ENCODE data around the gene GLRX5. TPM values are rescaled to one million over a fixed set of nuclear protein-coding genes. Genes with fewer than 3 reads are reported as not detected.

The GLRX5 gene
- total and polyA plus RNA-seq, 2 experiments from 2014 or later: 91.4 to 130 TPM

- H3K9me3 Mint-ChIP-seq: no peaks in the 10 kb centered on the region
- Histone ChIP-seq H3F3A (replicated peaks; ENCODE audit: low read depth) (no peaks in the 10 kb centered on the region; the same call in 1 of the 2 replicates), H3K9me2 (ENCODE audit: insufficient read depth) (no peaks in the 10 kb centered on the region), H2AFZ (no peak overlapping the region), H3K4me1 (ENCODE audit: insufficient read depth) (peaks cover 3% of the 10 kb centered on the region; the same call in 1 of the 2 replicates), H3K4me2 (no peak overlapping the region), H3K79me2 (replicated peaks; ENCODE audit: insufficient read depth) (no peaks in the 10 kb centered on the region), H4K20me1 (replicated peaks; ENCODE audit: insufficient read depth) (no peaks in the 10 kb centered on the region; the same call in 1 of the 2 replicates), H3K27me3 (ENCODE audit: insufficient read depth) (peaks cover 34% of the 10 kb centered on the region), H3K36me3 (ENCODE audit: insufficient read depth) (no peaks in the 10 kb centered on the region), H3K27ac (ENCODE audit: low read depth) (no peak overlapping the region), H3K4me3 (no peak overlapping the region)
- peaks cover 19% of the 10 kb centered on the region for H3K27me3 Mint-ChIP-seq (ENCODE audit: insufficient read depth, low read depth, poor library complexity)
- H3K36me3 Mint-ChIP-seq (ENCODE audit: low read depth): no peaks in the 10 kb centered on the region
- no peak for ATAC-seq
- H3K4me1 Mint-ChIP-seq: peaks cover 10% of the 10 kb centered on the region
- no peak for TF ChIP-seq NANOG (IDR thresholded peaks at IDR 0.05; ENCODE audit: borderline replicate concordance)
- TF ChIP-seq EZH2phosphoT487 (IDR thresholded peaks at IDR 0.05; ENCODE audit: unreplicated experiment): no peak
- no peak for DNase-seq (ENCODE audit: low spot score)
- H3K4me3 Mint-ChIP-seq: no peak overlapping the region
- no peak overlapping the region for H3K27ac Mint-ChIP-seq
These were observed 21.6 kb upstream of the GLRX5 start for GRCh38 chr14:95513291-95513690.

DNA sequence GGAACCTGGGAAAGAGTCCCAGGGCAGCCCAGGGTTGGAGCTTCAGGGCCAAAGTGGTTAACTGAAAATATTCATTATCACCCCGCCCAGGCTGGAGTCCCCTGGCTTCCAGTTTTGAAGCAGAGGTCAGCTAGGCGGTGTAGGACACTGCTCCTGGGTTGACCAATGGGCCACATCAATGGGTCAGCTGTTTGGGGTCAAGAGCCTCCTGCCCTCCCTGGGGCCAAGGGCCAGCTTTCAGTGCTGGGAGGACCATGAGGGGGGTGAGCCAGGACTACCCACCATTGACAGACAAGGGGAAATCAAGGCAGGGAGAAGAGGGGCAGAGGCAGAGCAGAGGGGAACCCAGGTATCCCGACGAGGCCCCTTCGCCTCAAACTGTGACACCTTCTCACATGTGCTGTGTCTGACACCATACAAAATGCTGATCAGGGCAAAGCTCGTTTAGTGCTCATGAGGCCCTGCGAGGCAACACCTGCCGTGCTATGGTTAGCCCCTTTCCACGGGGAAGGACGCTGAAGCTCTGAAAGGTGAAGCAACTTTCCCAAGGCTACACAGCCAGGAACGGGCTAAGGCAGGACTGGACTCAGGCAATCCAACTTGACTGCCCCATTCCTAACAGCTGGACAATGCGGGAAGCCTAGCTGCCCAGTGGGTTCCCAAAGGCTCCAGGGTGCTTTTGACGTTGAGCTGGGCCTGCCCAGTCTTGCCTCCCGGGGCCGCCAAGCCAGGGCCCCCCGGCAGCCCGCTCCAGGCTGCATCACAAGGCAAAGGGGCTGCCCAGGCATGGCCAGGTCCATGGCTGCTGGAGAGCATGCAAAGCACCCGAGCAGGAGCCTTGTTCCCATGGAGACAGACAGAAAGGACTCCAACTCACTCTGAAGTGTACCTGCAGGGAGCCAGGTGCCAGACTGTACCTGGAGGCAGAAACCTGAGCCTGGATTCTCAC lies 20.4 kb upstream of the GLRX5 start:
- Histone ChIP-seq H3K4me2 (no peak overlapping the region), H3K4me1 (ENCODE audit: insufficient read depth) (peaks cover 3% of the 10 kb centered on the region; the same call in 1 of the 2 replicates), H3K79me2 (replicated peaks; ENCODE audit: insufficient read depth) (no peaks in the 10 kb centered on the region), H3K4me3 (no peak overlapping the region), H4K20me1 (replicated peaks; ENCODE audit: insufficient read depth) (no peaks in the 10 kb centered on the region; the same call in 1 of the 2 replicates), H2AFZ (no peak overlapping the region), H3K27ac (ENCODE audit: low read depth) (no peak overlapping the region), H3F3A (replicated peaks; ENCODE audit: low read depth) (no peaks in the 10 kb centered on the region; the same call in 1 of the 2 replicates), H3K27me3 (ENCODE audit: insufficient read depth) (peaks cover 45% of the 10 kb centered on the region), H3K36me3 (ENCODE audit: insufficient read depth) (no peaks in the 10 kb centered on the region), H3K9me2 (ENCODE audit: insufficient read depth) (no peaks in the 10 kb centered on the region)
- Mint-ChIP-seq H3K27ac (no peak overlapping the region), H3K4me1 (peaks cover 10% of the 10 kb centered on the region), H3K36me3 (ENCODE audit: low read depth) (no peaks in the 10 kb centered on the region), H3K4me3 (peak overlapping the region; percentile 57; the same call in 2 of the 3 replicates), H3K9me3 (no peaks in the 10 kb centered on the region), H3K27me3 (ENCODE audit: insufficient read depth, low read depth, poor library complexity) (peaks cover 23% of the 10 kb centered on the region)
- ATAC-seq (peak; percentile 41), DNase-seq (ENCODE audit: low spot score) (peak; percentile 59)
- TF ChIP-seq ETS1 (IDR thresholded peaks at IDR 0.05) (no peak), ZNF331 (CRISPR knock-in tag; IDR thresholded peaks at IDR 0.05; ENCODE audit: low read depth) (no peak), CREB1 (CRISPR knock-in tag; IDR thresholded peaks at IDR 0.05; ENCODE audit: low read depth) (no peak), NANOG (IDR thresholded peaks at IDR 0.05; ENCODE audit: borderline replicate concordance) (no peak)
- TF ChIP-seq, protein P1, sequence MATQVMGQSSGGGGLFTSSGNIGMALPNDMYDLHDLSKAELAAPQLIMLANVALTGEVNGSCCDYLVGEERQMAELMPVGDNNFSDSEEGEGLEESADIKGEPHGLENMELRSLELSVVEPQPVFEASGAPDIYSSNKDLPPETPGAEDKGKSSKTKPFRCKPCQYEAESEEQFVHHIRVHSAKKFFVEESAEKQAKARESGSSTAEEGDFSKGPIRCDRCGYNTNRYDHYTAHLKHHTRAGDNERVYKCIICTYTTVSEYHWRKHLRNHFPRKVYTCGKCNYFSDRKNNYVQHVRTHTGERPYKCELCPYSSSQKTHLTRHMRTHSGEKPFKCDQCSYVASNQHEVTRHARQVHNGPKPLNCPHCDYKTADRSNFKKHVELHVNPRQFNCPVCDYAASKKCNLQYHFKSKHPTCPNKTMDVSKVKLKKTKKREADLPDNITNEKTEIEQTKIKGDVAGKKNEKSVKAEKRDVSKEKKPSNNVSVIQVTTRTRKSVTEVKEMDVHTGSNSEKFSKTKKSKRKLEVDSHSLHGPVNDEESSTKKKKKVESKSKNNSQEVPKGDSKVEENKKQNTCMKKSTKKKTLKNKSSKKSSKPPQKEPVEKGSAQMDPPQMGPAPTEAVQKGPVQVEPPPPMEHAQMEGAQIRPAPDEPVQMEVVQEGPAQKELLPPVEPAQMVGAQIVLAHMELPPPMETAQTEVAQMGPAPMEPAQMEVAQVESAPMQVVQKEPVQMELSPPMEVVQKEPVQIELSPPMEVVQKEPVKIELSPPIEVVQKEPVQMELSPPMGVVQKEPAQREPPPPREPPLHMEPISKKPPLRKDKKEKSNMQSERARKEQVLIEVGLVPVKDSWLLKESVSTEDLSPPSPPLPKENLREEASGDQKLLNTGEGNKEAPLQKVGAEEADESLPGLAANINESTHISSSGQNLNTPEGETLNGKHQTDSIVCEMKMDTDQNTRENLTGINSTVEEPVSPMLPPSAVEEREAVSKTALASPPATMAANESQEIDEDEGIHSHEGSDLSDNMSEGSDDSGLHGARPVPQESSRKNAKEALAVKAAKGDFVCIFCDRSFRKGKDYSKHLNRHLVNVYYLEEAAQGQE (IDR thresholded peaks at IDR 0.05; ENCODE audit: unreplicated experiment): no peak
- TF ChIP-seq, protein P2, sequence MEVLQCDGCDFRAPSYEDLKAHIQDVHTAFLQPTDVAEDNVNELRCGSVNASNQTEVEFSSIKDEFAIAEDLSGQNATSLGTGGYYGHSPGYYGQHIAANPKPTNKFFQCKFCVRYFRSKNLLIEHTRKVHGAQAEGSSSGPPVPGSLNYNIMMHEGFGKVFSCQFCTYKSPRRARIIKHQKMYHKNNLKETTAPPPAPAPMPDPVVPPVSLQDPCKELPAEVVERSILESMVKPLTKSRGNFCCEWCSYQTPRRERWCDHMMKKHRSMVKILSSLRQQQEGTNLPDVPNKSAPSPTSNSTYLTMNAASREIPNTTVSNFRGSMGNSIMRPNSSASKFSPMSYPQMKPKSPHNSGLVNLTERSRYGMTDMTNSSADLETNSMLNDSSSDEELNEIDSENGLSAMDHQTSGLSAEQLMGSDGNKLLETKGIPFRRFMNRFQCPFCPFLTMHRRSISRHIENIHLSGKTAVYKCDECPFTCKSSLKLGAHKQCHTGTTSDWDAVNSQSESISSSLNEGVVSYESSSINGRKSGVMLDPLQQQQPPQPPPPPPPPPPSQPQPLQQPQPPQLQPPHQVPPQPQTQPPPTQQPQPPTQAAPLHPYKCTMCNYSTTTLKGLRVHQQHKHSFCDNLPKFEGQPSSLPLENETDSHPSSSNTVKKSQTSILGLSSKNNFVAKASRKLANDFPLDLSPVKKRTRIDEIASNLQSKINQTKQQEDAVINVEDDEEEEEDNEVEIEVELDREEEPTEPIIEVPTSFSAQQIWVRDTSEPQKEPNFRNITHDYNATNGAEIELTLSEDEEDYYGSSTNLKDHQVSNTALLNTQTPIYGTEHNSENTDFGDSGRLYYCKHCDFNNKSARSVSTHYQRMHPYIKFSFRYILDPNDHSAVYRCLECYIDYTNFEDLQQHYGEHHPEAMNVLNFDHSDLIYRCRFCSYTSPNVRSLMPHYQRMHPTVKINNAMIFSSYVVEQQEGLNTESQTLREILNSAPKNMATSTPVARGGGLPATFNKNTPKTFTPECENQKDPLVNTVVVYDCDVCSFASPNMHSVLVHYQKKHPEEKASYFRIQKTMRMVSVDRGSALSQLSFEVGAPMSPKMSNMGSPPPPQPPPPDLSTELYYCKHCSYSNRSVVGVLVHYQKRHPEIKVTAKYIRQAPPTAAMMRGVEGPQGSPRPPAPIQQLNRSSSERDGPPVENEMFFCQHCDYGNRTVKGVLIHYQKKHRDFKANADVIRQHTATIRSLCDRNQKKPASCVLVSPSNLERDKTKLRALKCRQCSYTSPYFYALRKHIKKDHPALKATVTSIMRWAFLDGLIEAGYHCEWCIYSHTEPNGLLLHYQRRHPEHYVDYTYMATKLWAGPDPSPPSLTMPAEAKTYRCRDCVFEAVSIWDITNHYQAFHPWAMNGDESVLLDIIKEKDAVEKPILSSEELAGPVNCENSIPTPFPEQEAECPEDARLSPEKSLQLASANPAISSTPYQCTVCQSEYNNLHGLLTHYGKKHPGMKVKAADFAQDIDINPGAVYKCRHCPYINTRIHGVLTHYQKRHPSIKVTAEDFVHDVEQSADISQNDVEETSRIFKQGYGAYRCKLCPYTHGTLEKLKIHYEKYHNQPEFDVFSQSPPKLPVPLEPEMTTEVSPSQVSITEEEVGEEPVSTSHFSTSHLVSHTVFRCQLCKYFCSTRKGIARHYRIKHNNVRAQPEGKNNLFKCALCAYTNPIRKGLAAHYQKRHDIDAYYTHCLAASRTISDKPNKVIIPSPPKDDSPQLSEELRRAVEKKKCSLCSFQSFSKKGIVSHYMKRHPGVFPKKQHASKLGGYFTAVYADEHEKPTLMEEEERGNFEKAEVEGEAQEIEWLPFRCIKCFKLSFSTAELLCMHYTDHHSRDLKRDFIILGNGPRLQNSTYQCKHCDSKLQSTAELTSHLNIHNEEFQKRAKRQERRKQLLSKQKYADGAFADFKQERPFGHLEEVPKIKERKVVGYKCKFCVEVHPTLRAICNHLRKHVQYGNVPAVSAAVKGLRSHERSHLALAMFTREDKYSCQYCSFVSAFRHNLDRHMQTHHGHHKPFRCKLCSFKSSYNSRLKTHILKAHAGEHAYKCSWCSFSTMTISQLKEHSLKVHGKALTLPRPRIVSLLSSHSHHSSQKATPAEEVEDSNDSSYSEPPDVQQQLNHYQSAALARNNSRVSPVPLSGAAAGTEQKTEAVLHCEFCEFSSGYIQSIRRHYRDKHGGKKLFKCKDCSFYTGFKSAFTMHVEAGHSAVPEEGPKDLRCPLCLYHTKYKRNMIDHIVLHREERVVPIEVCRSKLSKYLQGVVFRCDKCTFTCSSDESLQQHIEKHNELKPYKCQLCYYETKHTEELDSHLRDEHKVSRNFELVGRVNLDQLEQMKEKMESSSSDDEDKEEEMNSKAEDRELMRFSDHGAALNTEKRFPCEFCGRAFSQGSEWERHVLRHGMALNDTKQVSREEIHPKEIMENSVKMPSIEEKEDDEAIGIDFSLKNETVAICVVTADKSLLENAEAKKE (CRISPR knock-in tag; IDR thresholded peaks at IDR 0.05): no peak
